Measurements from ENCODE around the gene RBKS.

- TF ChIP-seq REST (IDR thresholded peaks at IDR 0.05; ENCODE audit: insufficient replicate concordance, low read depth) = no peak
- no peak for TF ChIP-seq CTCF (IDR thresholded peaks at IDR 0.05; ENCODE audit: insufficient read depth, low read length)
These were observed 22.3 kb upstream of the RBKS start for GRCh38 chr2:27912512-27912911.

All from HL-60 (cell line).